HG03442 (cell line): ENCODE data around the gene PLK2.

ENCODE experiments used
- ATAC-seq: cut with Tn5 transposase; IDR thresholded peaks from one replicate; pipeline ENCODE4 v1.9.1; 2021; ENCODE audit warnings: mild to moderate bottlenecking, moderate library complexity; ENCODE audit not compliant: unreplicated experiment

Gene PLK2

GRCh38 chr5:58460002-58460731, at the start of gene PLK2:
Gene PLK2 (minus strand): TSS chr5:58460086. CDS start chr5:58459959, 127 bp downstream.
- peak; percentile 71 for ATAC-seq

GRCh38 chr5:58507715-58508114, 47.8 kb upstream of the PLK2 start:
- no peak for ATAC-seq

DNA sequence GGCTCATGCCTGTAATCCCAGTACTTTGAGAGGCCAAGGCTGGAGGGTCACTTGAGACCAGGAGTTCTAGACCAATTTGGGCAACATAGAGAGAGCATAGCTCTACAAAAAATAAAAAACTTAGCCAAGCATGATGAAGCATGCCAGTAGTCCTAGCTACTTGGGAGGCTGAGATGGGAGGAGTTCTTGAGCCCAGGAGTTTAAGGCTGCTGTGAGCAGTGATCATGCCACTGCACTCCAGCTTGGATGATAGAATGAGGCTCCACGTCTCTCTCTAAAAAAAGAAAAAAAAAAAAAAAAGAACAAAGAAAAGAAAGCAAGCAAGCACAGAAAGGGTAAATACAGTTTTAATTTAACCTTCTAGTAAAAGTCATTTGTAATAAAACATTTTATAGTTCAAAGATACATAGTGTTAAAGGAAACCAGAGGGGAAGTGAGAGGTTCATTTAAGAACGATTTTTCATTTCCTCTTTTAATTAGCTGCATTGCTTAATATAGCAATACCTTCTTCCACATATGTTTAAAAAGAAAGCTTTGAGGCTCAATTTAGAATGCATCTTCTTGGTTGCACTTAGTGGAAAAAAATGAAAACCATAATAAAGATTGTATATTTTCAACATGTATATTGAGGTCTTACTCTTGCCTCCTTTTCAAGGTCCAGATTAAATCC, 46.2 kb upstream of the PLK2 start:
- ATAC-seq = peak; percentile 71

DNA sequence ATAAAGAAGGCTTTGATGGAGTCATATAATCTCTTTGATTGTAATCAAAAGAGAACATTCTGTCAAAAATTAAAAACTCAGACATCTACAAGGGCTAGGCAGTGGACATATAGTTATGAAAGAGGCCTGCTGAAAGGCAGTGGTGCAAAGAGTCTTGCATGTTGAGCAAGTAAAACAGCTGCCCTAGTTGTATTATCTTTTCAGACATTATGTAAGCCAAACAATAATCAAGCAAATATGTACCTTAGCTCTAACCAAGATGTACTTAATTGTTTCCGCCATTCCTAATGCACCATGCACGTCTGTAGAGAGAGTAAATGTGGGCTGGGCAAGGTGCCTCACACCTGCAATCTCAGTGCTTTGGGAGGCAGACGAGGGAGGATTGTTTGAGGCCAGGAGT, 45.6 kb upstream of the PLK2 start:
- no peak for ATAC-seq

- ATAC-seq = no peak
Observed at GRCh38 chr5:58504766-58505165, 44.9 kb upstream of the PLK2 start.

- no peak for ATAC-seq
Observed at GRCh38 chr5:58503390-58504046, 43.6 kb upstream of the PLK2 start.

GRCh38 chr5:58501778-58502417, 42.0 kb upstream of the PLK2 start:
- no peak for ATAC-seq

DNA sequence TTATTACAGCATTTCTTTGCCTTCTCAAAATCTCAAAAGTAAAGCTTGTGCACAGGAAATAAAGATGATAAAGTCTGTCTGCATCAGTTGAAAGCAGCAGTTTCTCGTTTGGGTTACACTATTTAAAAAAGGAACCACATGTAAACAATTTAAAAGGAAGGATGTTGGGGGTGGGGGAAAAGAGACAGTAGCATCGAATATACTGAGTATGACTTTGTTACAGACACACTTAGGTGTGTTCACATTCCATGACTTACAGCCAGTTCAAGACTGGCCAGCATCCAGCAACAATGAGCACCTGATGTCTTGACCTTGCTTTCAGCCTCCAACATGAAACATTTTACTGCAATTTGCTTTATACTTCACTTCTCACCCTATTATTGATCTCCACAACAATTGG, 40.1 kb upstream of the PLK2 start:
- ATAC-seq = no peak

DNA sequence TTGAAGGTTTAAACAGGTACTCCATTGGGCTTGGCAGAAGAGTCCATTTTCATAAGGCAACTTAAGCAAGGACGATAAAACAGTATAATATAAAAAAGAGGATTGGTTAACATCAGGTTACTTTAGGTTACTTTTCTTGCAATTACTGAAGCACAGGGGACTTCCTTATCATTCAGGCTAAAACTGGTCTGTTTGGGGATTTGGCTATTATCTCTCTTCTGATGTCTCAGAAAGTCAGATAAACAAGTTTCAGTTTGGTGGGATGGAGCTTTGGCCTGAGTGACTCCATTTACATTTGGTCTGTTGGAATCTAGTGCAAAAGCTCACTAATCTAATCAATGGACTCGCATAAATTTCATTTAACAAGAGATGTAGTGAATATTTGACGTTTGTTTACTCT, 39.3 kb upstream of the PLK2 start:
- no peak for ATAC-seq

DNA sequence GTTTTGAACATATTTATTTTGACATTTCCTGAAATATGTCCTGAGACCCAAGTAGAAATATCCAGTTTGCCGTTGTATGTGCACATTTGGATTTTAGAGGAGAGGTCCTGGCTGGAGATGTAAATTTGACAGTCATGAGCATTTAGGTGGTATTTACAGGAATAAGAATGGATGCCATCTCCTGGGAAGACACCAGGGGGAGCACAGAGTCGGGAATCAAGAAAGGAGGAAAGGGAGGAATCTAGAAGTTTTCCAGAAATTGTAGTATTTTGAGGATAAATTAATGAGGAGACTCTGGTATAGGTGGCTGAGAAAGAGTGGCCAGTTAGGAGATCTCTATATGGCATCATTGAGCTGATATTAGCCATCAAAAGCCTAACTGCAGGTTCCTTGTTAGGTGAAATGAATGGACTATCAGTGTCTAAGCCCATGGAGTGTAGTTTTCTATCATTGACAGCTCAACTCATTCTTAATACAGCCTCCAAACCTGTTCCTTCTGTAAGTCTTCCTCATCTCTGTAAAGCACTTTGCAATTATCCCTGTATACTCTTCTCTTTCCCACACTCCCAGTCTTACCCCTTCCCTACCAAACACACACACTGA, 38.6 kb upstream of the PLK2 start:
- no peak for ATAC-seq

DNA sequence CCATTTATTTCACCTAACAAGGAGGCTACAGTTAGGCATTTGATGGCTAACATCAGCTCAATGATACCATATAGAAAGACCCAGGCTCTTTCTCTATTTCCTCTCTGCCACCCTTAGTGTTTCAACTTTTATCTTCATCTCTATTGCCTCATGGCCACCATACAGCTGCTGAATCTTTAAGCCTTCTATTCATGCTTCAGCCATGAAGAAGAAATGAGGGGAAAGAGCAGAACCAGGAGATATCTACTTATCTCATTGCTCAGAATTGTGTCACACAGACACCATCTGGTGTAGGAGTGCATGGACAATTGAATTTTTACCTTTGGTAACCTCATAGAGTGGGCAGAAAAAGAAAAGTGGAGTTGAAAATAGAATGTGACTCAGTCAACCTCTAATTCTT, 38.0 kb upstream of the PLK2 start:
- ATAC-seq = no peak

DNA sequence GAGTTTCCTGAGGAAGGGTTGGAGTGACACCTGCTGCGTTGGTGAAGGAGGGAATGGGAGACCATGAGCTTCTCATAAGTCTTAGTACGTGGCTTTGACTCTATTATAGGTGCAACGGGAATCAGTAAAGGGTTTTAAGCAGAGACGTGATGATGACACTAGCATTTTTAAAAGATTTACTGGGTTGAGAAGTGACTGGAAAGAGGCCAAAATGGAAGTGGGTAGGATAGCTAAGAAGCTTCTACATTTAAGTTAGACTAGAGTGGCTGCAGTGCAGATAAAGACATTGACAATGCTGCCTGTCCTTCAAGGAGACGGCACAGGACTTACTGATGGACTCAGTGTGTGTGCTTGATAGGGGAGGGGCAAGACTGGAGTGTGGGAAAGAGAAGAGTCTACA, 37.5 kb upstream of the PLK2 start:
- no peak for ATAC-seq

DNA sequence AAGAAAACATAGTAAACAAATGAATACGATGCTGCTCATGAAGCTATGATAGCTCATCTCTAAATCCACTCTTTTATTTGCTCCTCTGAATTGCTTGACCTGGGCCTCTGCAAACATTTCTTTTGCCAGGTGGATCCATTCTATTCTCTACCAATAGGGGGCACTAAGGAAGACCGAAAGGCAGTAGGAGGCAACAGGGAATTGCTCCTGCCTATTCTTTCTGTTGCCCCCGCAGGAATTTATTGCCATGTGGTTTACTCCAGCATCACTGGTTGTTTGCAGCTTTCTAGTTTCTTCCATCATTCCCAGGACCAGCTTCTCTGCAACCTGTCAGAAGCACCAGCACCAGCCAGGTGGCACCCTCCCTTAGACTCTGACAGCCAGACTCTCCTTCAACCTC, 36.6 kb upstream of the PLK2 start:
- no peak for ATAC-seq

DNA sequence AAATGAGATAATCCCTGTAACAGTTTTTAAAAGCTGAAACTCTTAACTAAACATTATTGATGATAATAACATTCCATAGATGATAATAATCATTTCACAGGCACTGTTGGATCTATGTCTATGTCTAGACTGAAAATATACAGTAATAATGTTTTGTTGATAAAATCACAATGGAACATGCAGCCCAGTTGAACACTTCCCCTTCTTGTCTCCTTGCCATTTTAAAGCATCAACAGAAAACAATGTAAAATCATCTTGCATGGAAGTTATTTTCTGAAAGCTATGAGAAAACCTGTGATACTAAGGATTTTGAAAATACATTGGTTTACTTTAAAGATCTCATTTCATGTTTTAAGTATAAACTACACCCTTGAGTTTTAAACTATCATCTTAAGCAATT, 33.3 kb upstream of the PLK2 start:
- no peak for ATAC-seq

DNA sequence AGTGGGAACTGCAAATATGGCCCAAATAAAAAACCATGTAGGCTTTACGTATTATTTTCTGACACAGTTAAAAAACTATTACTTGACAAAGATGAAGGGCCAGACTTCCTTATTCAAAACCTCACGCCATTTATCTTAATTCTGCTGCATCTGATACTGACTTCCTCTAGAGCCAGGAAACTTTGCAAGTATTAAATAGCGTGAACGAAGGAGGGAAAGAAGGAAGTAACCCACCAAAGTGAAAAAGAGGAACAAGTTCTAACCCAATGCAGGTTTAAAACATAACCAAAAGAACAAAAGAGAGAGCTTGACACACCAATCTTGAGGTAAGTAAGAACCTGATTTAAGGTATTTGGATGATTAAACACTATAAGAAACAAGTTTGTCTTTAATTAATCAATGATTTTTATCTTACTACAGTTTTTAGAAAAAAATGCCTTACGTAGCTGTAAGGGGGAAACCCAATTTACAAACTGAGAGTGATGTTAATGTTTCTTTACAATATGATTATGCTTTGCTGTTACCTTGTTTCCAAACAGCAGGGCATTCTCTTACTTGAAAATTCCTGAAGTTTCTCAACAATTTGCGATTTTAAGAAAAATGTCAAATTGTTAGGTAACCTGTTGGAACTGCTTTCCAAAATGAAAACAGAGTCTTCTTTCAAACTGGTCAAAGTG, 31.5 kb upstream of the PLK2 start, which contains the start of gene GAPT:
TSS of gene GAPT (plus strand) at position 220 of the 677 bp plus-strand sequence. CDS start 3,102 bp downstream, outside the sequence.
- ATAC-seq = peak; percentile 79

- ATAC-seq = peak; percentile 45
Observed at GRCh38 chr5:58490402-58491050, 30.6 kb upstream of the PLK2 start.

GRCh38 chr5:58486290-58486689, 26.4 kb upstream of the PLK2 start:
- no peak for ATAC-seq

- ATAC-seq = no peak
Observed at GRCh38 chr5:58484505-58484904, 24.6 kb upstream of the PLK2 start.

DNA sequence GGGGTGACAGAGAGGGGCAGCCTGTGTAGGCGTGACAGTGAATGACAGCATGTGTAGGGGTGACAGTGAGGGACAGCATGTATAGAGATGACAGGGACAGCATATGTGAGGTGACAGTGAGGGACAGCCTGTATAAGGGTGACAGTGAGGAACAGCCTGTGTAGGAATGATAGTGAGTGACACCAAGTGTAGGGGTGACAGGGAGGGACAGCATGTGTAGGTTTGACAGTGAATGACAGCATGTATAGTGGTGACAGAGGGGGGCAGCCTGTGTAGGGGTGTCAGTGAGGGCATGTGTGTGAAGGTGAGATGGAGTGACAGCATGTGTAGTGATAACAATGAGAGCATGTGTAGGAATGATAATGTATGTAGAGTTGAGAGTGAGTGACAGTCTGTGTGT, 22.6 kb upstream of the PLK2 start:
- no peak for ATAC-seq

DNA sequence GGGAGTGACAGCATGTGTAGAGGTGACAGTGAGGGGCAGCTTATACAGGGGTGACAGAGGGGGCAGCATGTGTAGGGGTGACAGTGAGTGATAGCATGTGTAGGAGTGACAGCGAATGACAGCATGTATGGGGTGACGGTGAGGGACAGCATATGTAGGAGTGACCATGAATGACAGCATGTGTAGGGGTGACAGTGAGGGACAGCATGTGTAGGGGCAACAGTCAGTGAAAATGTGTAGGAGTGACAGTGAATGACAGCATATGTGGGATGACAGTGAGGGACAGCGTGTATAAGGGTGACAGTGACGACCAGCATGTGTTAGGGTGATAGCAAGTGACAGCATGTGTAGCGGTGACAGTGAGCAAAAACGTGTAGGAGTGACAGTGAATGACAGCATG, 21.9 kb upstream of the PLK2 start:
- no peak for ATAC-seq
